ENCODE data around the gene OR14C36.
"Not testable (repeated sequence)": the region's sequence is repeated elsewhere in the genome, so short reads cannot be mapped to it uniquely, and the experiment has no call there.

Gene OR14C36, protein sequence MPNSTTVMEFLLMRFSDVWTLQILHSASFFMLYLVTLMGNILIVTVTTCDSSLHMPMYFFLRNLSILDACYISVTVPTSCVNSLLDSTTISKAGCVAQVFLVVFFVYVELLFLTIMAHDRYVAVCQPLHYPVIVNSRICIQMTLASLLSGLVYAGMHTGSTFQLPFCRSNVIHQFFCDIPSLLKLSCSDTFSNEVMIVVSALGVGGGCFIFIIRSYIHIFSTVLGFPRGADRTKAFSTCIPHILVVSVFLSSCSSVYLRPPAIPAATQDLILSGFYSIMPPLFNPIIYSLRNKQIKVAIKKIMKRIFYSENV

DNA sequence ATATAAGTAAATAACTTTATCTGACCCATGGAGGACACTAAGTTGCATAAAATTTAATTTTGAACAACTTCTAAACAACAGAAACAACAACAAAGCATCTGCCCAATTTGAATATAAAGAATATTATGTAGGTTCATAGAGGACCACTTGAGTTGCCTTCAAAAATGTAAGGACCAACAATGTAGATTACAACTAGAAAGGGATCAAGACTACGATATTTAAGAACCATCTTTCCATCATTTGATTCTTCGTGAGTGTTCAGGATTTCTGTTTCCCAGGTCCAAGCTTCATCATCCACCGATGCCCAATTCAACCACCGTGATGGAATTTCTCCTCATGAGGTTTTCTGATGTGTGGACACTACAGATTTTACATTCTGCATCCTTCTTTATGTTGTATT lies at the start of gene OR14C36:
Gene OR14C36 (plus strand): TSS at position 301 of the 400 bp plus-strand sequence. CDS start 0 bp downstream, at position 301.
- no peak for DNase-seq

DNA sequence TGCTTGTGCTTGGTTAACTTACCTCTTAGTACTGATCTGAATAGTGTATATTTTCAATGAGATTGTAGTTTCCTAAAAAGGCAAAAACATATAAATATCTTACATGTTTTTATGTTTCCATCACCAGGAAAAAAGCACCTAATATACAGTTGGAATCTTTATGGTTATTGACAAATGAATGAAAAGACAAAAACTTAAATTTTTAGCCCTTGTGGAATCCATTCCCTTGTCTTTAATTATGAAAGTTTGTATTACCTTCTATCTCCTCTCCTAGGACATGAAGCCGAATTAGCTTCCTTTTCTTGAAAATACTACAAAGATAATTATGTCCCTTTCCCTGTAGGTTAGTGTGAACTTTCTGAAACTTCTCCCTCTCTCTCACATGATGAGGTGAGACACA lies 45.3 kb upstream of the OR14C36 start, which contains the start of gene OR2T12:
Gene OR2T12 (minus strand): TSS at position 101 of the 400 bp plus-strand sequence. CDS start 7,846 bp downstream, outside the sequence.
- no peak for DNase-seq

DNA sequence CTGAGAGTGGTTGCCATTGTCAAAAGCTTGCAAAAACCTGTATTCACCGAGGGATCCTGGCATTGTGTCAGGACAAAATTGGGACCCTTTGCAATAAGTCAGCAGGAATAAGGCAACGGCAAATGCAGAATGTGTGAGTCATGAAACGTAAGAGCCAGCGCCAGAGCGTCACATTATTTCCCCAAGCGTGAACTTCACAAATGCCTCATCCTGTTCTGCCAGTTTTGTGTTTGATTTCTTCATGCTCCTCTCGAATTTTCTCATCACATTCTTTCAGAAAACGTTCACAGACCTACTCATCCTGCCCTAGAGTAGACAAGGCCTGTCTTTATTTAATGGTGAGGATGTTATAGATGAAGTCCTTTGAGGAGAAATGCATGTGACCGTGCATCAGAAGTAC lies 42.9 kb upstream of the OR14C36 start:
- not testable (repeated sequence) for DNase-seq

DNA sequence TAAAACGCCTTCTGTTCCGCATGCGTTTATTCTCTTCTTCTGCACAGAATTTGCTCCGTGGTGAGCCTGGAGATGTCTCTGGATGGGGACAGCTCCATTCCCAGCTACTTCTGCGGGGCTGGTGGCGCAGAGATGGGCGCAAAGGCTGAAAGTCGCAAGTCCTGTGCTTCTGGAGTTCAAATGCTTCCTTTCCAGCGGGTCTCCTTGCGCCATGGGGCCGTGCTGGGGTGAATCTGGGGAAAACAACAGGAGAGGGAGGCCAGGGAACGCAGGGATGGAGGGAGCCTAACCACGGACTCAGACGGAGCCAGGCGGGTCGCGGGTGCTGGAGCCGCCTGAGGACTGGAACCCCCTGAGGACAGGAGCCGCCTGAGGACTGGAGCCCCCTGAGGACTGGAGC lies 42.5 kb upstream of the OR14C36 start:
- DNase-seq: no peak

DNA sequence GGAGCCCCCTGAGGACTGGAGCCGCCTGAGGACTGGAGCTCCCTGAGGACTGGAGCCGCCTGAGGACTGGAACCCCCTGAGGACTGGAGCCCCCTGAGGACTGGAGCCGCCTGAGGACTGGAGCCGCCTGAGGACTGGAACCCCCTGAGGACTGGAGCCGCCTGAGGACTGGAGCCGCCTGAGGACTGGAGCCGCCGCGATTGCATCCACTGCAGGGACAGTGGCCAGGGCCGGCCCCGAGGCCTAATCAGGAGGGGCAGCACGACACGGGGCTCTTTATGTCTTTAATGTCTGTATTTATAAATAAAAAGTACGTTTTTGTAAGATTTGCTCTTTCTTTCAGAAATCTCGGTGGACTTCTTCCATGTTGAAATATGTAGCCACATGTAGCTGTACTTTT lies 41.8 kb upstream of the OR14C36 start:
- not testable (repeated sequence) for DNase-seq

DNA sequence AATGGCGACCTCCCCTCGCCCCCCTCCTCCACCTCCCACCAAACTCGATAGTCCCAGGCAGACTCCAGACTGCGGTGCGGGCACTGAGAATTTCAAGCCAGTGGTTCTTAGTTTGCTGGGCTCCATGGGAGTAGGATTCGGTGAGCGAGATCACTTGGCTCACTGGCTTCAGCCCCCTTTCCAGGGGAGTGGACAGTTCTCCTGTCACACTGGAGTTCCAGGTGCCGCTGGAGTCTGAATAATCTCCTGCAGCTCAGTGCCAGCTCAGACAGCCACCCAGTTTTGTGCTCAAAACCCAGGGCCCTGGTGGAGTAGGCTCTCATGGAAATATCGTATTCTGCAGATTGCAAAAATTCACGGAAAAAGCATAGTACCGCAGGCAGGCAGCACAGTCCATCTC lies 31.8 kb upstream of the OR14C36 start:
- DNase-seq: no peak

DNA sequence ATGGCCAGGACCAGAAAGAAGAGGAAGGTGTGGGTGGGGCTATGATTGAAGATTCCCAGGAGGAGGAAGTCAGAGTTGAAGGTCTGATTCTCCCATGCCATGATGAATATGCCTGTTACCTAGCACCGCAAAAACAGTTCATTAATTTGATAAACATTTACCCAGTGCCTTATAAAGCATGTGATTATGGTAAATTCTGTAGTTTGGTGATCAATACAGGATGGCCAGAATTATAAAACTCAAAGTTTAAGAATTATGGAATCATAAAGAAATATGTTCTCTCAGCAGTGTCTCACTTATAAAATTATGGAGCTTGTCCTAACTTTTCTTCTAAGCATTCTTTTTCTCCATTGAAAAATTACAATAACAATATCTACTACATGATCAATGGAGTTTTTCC lies 24.1 kb upstream of the OR14C36 start, which contains the start of gene OR2M7:
Gene OR2M7 (minus strand): TSS at position 101 of the 400 bp plus-strand sequence. CDS start 0 bp downstream, at position 101.
- no peak for DNase-seq

DNA sequence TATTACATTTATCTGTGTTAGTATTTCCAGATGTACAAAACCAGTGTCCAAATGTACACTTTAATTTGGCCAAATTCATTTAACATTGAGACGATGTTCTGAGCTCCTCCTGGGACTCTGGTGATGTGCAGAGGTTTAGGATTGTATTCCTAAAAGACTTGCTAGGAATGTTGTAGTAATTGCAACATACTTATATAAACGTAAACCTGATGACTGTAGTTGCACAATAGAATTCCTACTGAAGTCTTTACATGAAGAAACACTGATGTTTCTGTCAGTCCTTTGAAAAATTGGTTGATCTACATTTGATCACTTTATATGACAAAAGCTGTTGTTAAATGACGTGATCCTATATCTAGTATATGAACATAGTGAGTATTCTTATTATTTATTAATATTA lies 5.1 kb upstream of the OR14C36 start:
- no peak for DNase-seq

DNA sequence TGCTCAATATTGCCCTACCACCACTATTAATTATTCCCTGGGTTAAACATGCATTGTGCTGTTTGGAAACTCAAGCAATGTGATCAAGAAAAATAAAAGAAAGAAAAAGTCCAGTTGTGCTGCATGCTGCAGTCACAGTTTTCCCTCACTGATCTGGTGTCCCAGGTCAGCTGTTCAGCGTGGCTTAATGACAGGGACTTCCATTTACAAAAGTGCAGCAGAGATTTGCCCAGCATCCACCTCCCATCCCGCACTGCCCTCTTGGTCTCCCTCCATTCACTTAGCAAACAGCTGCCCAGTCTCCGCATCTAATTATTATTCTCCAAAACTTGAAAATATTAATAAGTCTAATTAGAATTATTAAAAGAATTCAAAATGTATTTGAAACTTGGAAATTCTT lies 10.8 kb downstream of the OR14C36 start:
- no peak for DNase-seq

DNA sequence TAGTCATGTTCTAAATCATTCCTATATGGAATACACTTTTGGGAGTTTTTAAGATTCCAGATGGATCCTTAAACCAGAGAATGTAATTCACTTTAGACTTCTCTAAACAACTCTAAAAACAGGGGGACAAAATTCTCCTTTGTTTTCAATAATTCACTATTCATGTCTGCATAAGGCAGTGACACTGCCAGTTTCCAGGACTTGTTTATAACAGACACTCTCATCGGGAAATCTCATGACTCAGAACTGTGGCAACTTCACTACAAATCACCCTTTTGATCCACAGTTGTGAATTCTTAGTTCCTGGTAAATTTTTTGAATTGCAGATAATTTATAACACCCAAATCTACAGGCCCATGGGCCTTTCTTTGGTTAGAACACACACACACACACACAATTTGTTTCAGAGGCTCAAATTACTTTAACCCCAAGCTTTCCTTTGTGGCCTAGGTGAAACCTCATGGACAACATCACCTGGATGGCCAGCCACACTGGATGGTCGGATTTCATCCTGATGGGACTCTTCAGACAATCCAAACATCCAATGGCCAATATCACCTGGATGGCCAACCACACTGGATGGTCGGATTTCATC lies 12.6 kb downstream of the OR14C36 start, which contains the start of gene OR2T4:
Gene OR2T4 (plus strand): TSS at position 545 of the 595 bp plus-strand sequence. CDS start 0 bp downstream, at position 545.
- DNase-seq: no peak

DNA sequence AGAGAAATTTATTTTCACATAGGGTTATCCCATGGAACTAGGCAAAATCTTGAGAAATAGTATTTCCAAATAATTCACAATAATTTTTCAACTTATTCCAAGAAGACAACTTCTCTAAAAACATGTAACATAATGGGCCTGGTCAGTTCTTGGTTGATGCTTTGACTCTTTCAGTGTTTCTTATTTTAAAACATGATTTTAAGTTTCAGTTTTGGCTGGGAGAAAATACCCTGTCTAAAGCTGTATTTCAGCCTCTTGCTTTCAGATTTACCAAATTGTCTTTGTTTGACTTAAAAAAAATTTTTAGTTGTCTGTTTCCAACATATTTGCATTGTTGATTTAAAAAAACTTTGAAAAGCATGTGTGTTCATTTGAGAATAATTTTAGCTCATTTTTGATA lies 18.0 kb downstream of the OR14C36 start:
- no peak for DNase-seq

DNA sequence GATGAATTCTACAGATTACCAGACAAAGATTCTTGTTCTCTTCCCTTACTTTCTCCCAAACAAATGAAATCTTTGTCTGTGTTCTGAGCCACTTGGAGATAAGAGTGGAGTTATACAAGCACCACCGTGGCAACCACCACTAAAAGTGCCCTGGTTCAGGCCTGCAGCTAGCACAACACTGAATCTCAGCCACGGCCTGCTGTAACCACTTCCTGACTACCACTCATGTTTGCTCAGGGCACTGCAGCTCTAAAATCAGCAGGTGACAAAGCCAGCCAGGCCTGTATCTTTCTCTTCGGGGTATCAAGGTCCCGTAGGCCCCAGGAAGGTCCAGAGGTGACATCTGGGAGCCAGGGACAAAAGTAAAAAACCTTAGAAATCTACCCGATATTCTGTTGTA lies 23.8 kb downstream of the OR14C36 start:
- no peak for DNase-seq

DNA sequence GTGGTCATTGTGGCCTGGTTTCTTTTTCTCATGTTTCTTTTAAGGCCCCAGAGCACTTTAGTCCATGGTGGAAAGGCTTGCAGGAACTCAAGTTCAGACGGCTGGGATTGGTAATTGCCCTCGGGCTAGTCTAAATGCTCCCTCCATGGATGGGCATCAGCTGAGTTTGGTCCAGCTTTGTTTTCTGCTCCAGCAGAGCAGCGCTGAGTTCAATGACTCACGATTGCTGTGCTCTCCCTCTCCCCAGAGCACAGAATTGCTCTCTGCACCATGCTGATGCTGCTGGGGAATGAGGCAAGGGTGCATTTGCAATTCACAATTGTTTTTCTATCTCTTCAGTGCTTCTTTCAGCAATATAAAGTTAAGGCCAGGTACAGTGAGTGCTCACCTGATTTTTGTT lies 25.2 kb downstream of the OR14C36 start:
- DNase-seq: no peak

DNA sequence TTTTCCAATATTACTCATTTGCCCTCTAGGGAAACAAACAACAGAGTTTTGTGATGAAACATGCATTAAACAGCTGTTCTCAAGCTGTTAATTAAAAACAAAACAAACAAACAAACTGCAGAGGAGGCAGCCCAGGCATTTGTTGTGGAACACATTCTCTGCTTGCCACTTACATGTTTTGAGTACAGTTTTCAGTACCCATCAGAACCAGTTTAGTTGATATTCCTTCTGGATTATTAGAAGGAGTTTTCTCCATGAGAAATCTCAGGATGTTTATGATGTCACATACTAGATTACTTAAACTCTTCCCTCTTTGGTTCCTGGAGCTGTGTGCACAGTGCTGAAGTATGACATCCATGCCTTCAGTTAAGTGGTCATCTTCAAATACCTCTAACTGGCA lies 26.9 kb downstream of the OR14C36 start, which contains the start of gene OR2T6:
Gene OR2T6 (plus strand): TSS at position 301 of the 400 bp plus-strand sequence. CDS start 11,863 bp downstream, outside the sequence.
- DNase-seq: no peak

DNA sequence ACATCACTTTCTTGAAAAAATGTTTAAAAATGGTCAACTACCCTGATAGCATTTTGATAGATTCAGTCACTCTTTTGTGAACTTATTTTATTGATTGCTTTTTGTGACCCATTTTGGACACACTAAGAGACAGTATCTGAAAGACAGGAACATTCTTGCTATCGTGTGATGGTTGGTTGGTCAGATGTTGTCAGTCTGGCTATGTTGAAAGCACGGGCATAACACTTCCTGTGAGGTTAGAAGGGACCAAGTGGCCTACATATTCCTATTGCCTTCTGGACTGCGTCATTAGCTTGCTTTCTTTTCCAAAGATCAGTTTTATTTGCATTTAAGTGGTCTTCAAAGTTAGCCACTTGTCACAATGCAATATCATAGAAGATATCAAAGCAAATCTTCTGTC lies 28.3 kb downstream of the OR14C36 start:
- DNase-seq: no peak

DNA sequence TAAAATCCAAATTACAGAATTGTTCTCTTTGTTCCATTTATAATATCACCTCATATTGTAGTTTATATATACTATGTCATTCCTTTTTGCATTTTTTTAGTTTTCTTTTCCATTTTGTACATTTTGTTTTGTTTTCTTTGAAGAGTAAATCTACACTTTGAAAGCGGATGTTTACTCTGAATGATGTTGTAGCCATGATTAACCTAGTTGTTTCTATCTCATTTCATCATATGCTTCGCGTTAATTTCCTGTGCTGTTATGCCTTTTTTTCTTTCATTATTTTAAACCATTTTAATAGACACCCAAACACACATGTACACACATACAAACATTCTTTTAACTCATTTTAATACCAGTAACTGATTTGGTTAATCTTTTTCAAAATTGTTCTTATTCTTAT lies 32.3 kb downstream of the OR14C36 start:
- no peak for DNase-seq

DNA sequence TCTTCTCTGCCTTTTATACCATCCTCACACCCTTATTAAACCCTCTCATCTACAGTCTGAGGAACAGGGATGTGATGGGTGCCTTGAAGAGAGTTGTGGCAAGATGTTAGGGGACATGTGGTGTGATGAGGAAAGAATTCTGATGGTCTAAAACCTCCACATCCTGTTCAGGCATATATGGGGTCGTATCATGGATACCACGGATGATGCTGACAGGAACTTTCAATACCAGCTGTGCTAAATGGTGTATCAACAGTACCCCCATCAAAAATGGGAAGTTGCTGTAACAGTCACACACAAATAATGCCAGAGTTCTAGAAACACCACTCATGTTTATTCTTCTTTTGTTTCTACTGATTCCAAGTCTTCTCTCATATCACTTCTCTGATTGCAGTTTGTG lies 39.9 kb downstream of the OR14C36 start:
- no peak for DNase-seq

DNA sequence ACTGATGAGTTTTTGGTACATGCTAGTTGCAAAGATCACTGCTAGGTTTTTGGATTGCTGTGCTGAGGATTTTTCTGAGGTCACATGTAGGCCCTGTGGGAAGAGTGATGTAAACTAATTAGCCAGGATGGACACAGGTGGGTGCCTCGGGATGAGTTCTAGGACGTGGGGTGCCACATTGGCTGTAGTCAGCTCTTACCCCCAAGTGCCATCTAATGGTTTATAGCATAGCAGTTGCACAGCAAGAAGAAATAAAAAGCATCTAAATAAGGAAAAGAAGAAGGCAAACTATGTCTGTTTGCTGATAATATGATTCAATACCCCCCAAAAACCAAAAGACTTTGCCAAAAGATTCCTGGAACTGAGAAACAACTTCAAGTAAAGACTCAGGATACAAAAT lies 44.5 kb downstream of the OR14C36 start:
- no peak for DNase-seq

All from NCI-H2227 treated with DMSO at 0.1 percent for 48 hours (cell line).